Activated CD4-positive, CD25-positive, alpha-beta regulatory T cell (primary cell): ENCODE measurements around the gene JMJD1C.
"Not testable (repeated sequence)": the region's sequence is repeated elsewhere in the genome, so short reads cannot be mapped to it uniquely, and the experiment has no call there.

Source experiments
- DNase-seq, 4 experiments: peaks; one replicate each; lab custom pipeline; 2025; lab: John Stamatoyannopoulos, UW

JMJD1C gene

DNA sequence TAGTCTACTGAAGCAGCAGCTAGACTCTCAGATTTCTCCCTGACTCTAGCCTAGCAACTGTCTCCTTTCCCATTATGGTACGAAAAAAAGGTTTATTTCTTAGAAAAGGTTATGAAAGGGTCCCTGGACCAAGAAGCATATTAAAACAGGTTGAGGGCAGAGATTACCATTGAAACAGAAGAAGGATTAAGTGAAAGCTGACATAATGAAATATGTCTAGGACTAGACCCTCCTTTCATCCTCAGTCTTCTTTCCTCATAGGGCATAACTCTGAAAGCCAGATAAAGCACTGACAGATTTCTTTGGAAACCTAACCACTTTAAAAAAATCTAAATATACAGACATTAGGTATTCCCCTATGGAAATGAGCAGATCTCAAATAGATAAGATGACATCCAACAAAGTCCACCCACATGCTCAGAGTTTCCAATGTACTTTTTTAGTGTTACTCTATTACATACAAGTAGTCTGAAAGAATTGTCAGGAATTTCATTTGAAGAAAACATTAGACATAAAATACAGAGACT is 58.6 kb downstream of the JMJD1C start:
- no peak for DNase-seq

DNA sequence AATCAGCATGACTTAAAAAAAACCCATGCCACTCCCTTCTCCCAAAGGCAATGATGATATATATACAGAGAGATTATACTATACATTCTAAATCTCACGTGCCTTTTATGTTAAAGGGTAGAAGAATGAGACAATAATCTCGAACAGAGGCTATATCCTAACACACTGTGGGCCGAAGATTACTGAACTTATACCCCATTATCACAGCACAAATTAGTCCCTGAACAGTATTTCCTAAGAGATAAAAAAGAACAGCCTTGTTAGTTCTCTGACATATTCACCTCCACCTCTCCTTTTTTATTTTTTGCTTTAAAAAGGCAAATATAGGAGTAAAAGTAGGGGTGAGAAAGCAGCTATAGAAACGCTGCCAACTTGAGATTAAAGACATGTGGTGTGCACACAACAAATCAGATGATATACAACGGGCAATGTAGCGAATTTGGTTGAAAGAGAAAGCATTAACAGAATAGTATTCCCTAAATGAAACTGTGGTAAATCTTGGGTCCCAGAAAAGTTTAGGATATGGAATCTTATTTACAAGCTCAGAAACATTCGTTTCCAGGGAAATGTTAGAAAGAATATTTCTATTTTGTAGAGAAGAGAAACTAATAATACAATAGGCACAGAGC is 69.5 kb downstream of the JMJD1C start:
- no peak for DNase-seq

- no peak for DNase-seq
These were observed 72.7 kb downstream of the JMJD1C start for GRCh38 chr10:63393050-63393449.

DNA sequence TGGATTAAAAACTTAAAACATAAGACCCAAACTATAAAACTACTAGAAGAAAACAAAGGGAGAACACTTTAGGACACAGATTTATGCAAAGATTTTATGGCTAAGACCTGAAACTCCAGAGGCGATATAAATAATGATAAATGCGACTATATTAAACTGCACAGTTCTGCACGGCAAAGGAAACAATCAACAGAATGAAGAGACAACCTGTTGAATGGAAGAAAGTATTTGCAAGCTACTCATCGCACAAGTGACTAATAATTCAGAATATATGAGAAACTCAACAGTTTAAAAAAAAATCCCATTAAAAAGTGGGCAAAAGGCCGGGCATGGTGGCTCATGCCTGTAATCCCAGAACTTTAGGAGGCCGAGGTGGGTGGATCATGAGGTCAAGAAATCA is 73.6 kb downstream of the JMJD1C start:
- no peak for DNase-seq

DNA sequence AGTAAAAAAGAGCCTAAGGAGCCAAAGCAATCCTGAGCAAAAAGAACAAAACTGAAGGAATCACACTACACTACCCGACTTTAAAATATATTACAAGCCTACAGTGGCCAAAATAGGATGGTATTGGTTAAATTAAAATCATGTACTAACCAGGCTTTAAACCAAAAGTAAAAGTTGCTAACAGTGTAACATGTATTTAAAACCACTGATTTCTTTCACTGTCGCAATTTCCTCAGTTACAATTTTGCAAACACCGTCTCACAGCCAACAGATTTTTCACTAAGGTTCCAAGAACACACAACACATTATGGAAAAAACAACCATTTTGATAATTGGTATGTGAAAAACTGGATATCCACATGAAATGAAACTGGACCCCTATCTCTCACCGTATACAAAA is 74.0 kb downstream of the JMJD1C start:
- DNase-seq, result no peak

- no peak for DNase-seq
These were observed 75.3 kb downstream of the JMJD1C start for GRCh38 chr10:63390521-63390920.

GRCh38 chr10:63388421-63389031 is 77.3 kb downstream of the JMJD1C start:
- DNase-seq, result no peak

DNA sequence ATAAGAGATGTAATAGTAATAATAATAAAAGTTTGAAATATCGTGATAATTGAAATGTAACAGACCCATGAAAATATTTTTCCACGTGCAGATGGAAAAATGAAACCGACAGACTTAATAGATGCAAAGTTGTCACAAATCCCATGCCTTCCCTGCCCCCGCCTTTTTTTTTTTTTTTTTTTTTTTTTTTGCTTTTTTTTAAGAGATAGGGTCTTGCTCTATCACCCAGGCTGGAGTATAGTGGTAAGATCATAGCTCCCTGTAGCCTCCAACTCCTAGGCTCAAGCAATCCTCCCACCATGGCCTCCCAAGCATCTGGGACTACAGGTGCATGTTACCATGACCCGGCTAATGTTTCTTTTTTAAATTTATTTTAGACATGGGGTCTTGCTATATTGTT is 80.5 kb downstream of the JMJD1C start:
- DNase-seq, result no peak

- no peak for DNase-seq
These were observed 81.1 kb downstream of the JMJD1C start for GRCh38 chr10:63384675-63385074.

GRCh38 chr10:63384001-63384400 is 81.8 kb downstream of the JMJD1C start:
- DNase-seq, result no peak

- no peak for DNase-seq
These were observed 82.6 kb downstream of the JMJD1C start for GRCh38 chr10:63383141-63383540.

DNA sequence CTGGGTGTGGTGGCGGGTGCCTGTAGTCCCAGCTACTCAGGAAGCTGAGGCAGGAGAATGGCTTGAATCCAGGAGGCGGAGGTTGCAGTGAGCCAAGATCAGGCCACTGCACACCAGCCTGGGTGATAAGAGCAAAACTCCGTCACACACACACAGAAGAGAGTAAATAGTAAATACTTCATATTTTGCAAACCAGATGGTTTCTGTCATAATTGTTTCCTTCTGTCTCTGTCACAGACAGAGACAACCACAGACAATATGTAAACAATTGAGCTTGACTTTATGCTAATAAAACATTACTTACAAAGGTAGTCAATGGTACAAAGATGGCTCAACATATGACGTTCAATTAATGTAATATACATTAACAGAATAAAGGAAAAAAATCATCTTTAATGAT is 83.7 kb downstream of the JMJD1C start:
- DNase-seq, result no peak

DNA sequence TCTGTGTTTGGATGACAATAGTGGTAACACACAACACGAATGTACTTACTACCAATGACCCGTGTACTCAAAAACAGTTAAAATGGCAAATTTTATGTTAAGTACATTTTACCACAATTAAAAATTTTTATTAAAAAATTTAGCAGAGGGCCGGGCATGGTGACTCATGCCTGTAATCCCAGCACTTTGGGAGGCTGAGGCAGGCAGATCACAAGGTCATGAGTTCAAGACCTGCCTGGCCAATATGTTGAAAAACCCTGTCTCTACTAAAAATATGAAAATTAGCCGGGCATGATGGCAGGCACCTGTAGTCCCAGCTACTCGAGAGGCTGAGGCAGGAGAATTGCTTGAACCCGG is 88.5 kb downstream of the JMJD1C start:
- not testable (repeated sequence) for DNase-seq

DNA sequence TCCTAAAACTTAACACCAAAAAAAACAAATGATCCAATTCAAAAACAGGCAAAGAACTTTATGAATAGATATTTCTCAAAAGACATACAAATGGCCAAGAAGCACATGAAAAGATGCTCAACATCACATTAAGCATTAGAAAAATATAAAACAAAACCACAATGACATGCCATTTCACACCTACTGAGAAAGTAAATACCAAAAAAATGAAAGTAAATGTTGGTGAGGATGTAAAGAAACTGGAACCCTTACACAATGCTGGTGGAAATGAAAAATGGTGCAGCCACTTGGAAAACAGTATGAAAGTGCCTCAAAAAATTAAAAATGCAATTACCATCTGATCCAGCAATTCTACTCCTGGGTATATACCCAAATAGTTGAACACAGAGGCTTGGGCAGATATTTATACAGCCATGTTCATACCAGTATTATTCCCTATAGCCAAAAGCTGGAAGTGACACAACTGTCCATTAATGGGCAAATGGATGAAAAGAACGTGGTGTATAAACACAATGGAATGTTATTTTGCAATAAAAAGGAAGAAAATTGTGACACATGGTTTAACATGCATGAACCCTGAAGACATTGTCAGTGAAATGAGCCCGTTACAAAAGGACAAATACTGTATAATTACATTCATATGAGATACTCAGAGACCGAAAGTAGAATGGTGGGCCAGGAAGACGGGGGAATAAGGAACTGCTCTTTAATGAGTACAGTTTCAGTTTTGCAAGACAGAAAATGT is 89.0 kb downstream of the JMJD1C start:
- DNase-seq, result no peak

- no peak for DNase-seq
These were observed 89.9 kb downstream of the JMJD1C start for GRCh38 chr10:63375859-63376258.

DNA sequence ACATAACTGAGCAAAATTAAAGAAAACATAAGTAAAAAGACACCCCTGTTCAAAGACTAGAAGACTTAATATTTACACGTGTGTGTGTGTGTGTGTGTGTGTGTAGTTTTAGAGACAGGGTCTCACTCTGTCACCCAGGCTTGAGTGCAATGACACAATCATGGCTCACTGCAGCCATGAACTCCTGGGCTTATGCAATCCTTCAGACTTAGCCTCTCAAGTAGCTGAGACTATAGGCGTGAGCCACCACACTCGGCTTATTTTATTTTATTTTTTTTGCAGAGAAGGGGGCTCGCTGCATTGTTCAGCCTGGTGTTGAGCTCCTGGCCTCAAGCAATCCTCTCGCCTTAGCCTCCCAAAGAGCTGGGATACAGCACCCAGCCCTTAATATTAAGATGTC is 90.3 kb downstream of the JMJD1C start:
- no peak for DNase-seq

DNA sequence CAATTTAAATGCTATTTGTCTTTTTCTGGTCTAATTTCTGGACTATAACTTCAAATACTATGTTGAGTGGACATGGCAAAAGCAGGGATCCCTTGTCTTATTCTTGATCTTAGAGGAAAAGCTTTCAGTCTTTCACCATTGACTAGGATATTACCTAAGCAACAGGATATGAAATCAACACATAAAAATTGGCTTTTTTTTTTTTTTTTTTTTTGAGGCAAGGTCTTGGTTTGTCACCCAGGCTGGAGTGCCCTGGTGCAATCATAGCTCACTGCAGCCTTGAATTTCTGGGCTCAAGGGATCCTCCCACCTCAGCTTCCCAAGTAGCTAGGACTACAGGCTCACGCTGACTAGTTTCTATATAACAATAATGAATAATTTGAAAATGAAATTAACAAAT is 90.8 kb downstream of the JMJD1C start:
- no peak for DNase-seq

GRCh38 chr10:63373176-63373575 is 92.6 kb downstream of the JMJD1C start:
- no peak for DNase-seq

DNA sequence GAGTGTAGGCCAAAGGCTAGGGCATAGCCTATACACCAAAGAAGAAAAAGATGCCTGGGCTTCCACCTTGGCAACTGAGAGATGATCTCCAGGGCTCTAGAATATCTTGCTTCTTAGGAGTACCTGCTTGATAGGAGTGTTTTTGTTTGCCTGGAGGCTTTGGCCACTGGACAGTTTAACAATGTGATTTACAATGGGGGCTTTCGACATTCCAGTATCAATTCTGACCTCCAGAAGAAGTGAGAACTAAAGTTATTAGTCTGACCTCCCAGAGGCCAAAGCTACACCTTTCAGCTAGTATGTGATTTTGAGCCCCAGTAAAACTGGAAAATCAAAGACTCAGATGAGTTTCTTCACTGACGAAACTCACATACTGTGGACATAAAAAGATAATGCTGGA is 96.1 kb downstream of the JMJD1C start:
- DNase-seq, result no peak

DNA sequence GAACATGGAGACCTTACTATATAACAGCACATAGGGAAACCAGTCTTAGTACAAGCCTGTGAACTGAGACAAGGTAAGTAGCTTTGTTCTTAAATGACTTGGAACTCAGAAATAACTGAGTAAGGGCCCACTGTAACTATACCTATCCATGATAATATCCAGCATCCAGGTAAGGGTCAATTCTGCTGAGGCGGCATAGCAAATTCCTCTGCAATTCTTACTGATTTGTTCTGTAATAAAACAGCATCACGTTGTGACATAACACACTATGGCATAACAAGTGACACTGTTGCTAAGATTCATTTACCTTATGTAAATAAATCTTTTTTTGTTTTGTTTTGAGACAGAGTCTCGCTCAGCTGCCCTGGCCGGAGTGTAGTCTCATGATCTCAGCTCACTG is 97.4 kb downstream of the JMJD1C start:
- DNase-seq, result no peak

GRCh38 chr10:63366933-63367332 is 98.8 kb downstream of the JMJD1C start:
- no peak for DNase-seq

DNA sequence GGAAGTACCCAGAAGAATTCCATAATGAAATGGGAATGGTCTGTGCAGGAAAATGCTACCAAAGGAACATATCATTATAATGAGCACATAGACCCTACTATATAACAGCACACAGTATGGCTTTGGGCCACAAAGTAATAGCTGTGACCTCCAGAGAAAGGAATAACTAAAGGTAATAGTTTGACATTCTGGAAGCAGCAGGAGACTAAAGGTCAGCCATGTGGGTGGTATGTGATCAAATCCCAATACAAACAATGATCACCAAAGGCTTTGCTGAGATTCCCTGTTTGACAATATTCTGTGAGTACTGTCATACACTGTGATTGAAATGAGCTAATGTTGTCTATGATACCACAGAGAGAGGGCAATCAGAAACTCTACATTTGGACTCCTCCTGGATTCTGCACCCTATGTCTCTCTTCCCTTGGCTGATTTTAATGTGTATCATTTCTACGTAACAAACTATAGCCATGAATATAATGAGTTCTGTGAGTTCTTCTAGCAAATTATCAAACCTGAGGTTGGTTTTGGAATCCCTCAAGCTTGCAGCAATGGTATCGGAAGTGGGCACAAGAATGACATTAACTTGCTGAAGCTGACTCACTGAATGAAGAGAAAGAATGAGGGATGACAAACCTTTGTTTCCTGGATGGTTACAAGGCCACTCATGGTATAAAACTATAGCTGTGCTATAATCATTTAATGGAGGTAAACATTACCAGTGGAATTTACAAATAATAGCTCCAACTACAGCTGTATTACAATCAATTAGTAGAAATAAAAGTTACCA is 99.6 kb downstream of the JMJD1C start:
- DNase-seq, result no peak

DNA sequence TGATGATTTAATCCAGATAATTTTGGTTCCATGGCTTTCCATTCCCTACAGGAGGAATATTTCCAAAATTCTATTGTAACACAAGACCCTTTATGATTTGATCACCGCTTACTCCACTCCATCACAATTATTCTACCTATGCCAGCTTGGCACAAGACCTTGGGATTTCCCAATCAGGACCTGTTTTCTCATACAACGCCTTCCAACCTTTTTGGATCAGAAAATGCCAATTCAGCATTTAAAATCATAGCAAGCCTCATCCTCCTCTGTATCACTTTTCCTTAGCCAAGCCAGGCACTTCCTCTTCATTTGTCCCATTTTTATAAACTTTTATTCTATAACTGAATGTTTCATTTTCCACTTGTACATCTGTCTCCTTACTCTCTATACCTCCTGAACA is 100.9 kb downstream of the JMJD1C start:
- no peak for DNase-seq
